ENCODE measurements around the gene CNOT11. TPM values are rescaled to one million over a fixed set of nuclear protein-coding genes. Genes with fewer than 3 reads are reported as not detected.
"Not testable (repeated sequence)": the region's sequence is repeated elsewhere in the genome, so short reads cannot be mapped to it uniquely, and the experiment has no call there.

CNOT11 gene
- total RNA-seq, 6 experiments from 2014 or later: 38.1 to 53.8 (median 43.0) TPM

GRCh38 chr2:101245468-101245867, 7.2 kb upstream of the CNOT11 start:
- not testable (repeated sequence) for H3K27ac Mint-ChIP-seq; H3K4me3 Mint-ChIP-seq; H3K9me3 Mint-ChIP-seq; DNase-seq; H3K27me3 Mint-ChIP-seq (ENCODE audit: insufficient read depth); H3K36me3 Mint-ChIP-seq (ENCODE audit: low read depth)
- H3K4me1 Mint-ChIP-seq (ENCODE audit: low read depth): peaks cover 30% of the 10 kb centered on the region

GRCh38 chr2:101248756-101249155, 3.9 kb upstream of the CNOT11 start:
- not testable (repeated sequence) for H3K9me3 Mint-ChIP-seq; DNase-seq; H3K4me3 Mint-ChIP-seq; H3K27me3 Mint-ChIP-seq (ENCODE audit: insufficient read depth); H3K27ac Mint-ChIP-seq
- Mint-ChIP-seq H3K36me3 (ENCODE audit: low read depth) (peaks cover 12% of the 10 kb centered on the region), H3K4me1 (ENCODE audit: low read depth) (peaks cover 40% of the 10 kb centered on the region)

GRCh38 chr2:101249826-101250225, 2.9 kb upstream of the CNOT11 start:
- peaks cover 51% of the 10 kb centered on the region for H3K4me1 Mint-ChIP-seq (ENCODE audit: low read depth)
- H3K27me3 Mint-ChIP-seq (ENCODE audit: insufficient read depth): no peaks in the 10 kb centered on the region; the same call in none of the 2 replicates
- peaks cover 12% of the 10 kb centered on the region for H3K36me3 Mint-ChIP-seq (ENCODE audit: low read depth)

GRCh38 chr2:101251246-101251781, 1.4 kb upstream of the CNOT11 start:
- H3K27me3 Mint-ChIP-seq (ENCODE audit: insufficient read depth); H3K4me3 Mint-ChIP-seq; DNase-seq; H3K27ac Mint-ChIP-seq; H3K9me3 Mint-ChIP-seq: not testable (repeated sequence)
- H3K36me3 Mint-ChIP-seq (ENCODE audit: low read depth): peaks cover 12% of the 10 kb centered on the region
- peaks cover 59% of the 10 kb centered on the region for H3K4me1 Mint-ChIP-seq (ENCODE audit: low read depth)

More at GRCh38 chr2:101249826-101250225, 2.9 kb upstream of the CNOT11 start:
- DNase-seq: no peak
- no peaks in the 10 kb centered on the region for H3K9me3 Mint-ChIP-seq
- H3K27ac Mint-ChIP-seq: no peak overlapping the region; the same call in 1 of the 2 replicates
- no peak for TF ChIP-seq CTCF (IDR thresholded peaks at IDR 0.05)
- no peak overlapping the region for H3K4me3 Mint-ChIP-seq

- peak overlapping the region; percentile 86 for H3K27ac Mint-ChIP-seq
- peak; percentile 60 for TF ChIP-seq CTCF (IDR thresholded peaks at IDR 0.05)
- DNase-seq: no peak
- H3K4me1 Mint-ChIP-seq (ENCODE audit: low read depth): peaks cover 59% of the 10 kb centered on the region
- no peaks in the 10 kb centered on the region for H3K9me3 Mint-ChIP-seq
- H3K27me3 Mint-ChIP-seq (ENCODE audit: insufficient read depth): no peaks in the 10 kb centered on the region; the same call in none of the 2 replicates
- peaks cover 12% of the 10 kb centered on the region for H3K36me3 Mint-ChIP-seq (ENCODE audit: low read depth)
- H3K4me3 Mint-ChIP-seq: peak overlapping the region; percentile 99
Measured at GRCh38 chr2:101251844-101252407, 760 bp upstream of the CNOT11 start.

GRCh38 chr2:101253013-101253702, 472 bp downstream of the CNOT11 start:
- peaks cover 18% of the 10 kb centered on the region for H3K36me3 Mint-ChIP-seq (ENCODE audit: low read depth)
- peaks cover 57% of the 10 kb centered on the region for H3K4me1 Mint-ChIP-seq (ENCODE audit: low read depth)
- H3K4me3 Mint-ChIP-seq: peak overlapping the region; percentile 99
- DNase-seq: peak; percentile 40
- no peak for TF ChIP-seq CTCF (IDR thresholded peaks at IDR 0.05)
- H3K9me3 Mint-ChIP-seq: no peaks in the 10 kb centered on the region
- H3K27ac Mint-ChIP-seq: peak overlapping the region; percentile 94
- H3K27me3 Mint-ChIP-seq (ENCODE audit: insufficient read depth): no peaks in the 10 kb centered on the region; the same call in none of the 2 replicates

Measured in HFFc6 (cell line).